Measurements from ENCODE around the gene TRIM9. TPM values are rescaled to one million over a fixed set of nuclear protein-coding genes. Genes with fewer than 3 reads are reported as not detected.
A peak's percentile ranks its signal among the peaks of the same experiment; 100 is the strongest.
"Not testable (repeated sequence)": the region's sequence is repeated elsewhere in the genome, so short reads cannot be mapped to it uniquely, and the experiment has no call there.

The TRIM9 gene
- total and polyA plus RNA-seq, 2 experiments from 2014 or later: 4.4 to 6.2 TPM

DNA sequence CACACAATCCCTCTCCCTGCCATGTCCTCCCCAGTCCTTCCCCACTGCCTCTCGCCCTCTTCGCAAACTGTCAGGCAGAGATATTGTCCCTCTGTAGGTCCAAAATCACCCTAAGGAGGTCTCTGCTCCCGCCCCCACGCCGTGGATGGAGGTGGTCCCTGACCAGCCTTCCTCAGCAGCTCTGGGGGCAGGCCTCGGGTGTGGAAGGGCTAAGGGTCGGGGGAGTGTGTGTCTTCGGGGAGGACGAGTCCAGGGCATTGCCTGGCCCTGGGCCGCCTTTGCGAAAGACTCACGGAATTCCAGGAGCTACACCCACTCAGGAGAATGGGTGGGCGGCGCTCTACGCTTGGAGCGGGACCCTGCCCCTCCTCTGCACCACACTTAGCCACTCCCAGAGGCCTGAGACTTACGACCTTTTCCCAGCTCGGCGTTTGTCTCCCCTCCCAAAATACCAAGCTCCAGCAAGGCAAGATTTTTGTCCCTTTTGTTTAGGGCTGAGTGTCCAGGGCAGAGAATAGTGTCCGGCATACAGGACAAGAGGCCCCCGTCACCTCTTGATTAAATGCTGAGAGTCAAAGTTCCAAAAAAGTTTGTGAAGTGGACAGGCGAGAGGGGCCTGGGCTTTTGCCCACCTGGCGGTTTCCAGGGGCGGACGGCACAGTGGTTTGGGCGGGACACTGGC is 151.5 kb downstream of the TRIM9 start:
- DNase-seq (ENCODE audit: low spot score) (peak; percentile 72), ATAC-seq (peak; percentile 66)
- H3K27ac Mint-ChIP-seq: no peak overlapping the region
- H3K4me1 ChIP-seq (ENCODE audit: insufficient read depth): peaks cover 11% of the 10 kb centered on the region
- peaks cover 9% of the 10 kb centered on the region for H3K27me3 Mint-ChIP-seq (ENCODE audit: insufficient read depth, low read depth, poor library complexity)
- peaks cover 8% of the 10 kb centered on the region; the same call in 1 of the 2 replicates for H3K27me3 ChIP-seq (ENCODE audit: insufficient read depth)
- peaks cover 6% of the 10 kb centered on the region for H3K79me2 ChIP-seq (replicated peaks; ENCODE audit: insufficient read depth)
- peak overlapping the region; percentile 100 for H2AFZ ChIP-seq
- H3K36me3 ChIP-seq (ENCODE audit: insufficient read depth): 0 out of 2 replicates have a peak, but pooled peaks cover 4% of the 10 kb centered on the region
- TF ChIP-seq ZNF462 (CRISPR knock-in tag; IDR thresholded peaks at IDR 0.05) (no peak), POLR2AphosphoS5 (IDR thresholded peaks at IDR 0.05; ENCODE audit: low read depth) (peak; percentile 42; the same call in 1 of the 2 replicates), ZNF331 (CRISPR knock-in tag; IDR thresholded peaks at IDR 0.05; ENCODE audit: low read depth) (no peak), CTCF (conservative IDR thresholded peaks at IDR 0.05; ENCODE audit: low read depth in 2 of 2) (0 out of 4 replicates have a peak, but pooled peaks of 1 of the 2 experiments have one; percentile 4), CREB1 (CRISPR knock-in tag; IDR thresholded peaks at IDR 0.05; ENCODE audit: low read depth) (no peak)
- H4K20me1 ChIP-seq (replicated peaks; ENCODE audit: insufficient read depth): no peaks in the 10 kb centered on the region
- no peak overlapping the region for H3K27ac ChIP-seq (ENCODE audit: low read depth)
- no peaks in the 10 kb centered on the region; the same call in 1 of the 2 replicates for H3K9me2 ChIP-seq (ENCODE audit: insufficient read depth)
- H3K4me3 ChIP-seq: peak overlapping the region; percentile 77
- peaks cover 8% of the 10 kb centered on the region for H3K4me1 Mint-ChIP-seq
- peak overlapping the region; percentile 92 for H3K4me3 Mint-ChIP-seq
- peaks cover 5% of the 10 kb centered on the region; the same call in 1 of the 2 replicates for H3F3A ChIP-seq (replicated peaks; ENCODE audit: low read depth)
- H3K36me3 Mint-ChIP-seq (ENCODE audit: low read depth): peaks cover 12% of the 10 kb centered on the region
- no peaks in the 10 kb centered on the region; the same call in 2 of the 3 replicates for H3K9me3 Mint-ChIP-seq
- peak overlapping the region; percentile 99 for H3K4me2 ChIP-seq

- peaks cover 11% of the 10 kb centered on the region for H3K4me1 ChIP-seq (ENCODE audit: insufficient read depth)
- not testable (repeated sequence) for H3K36me3 ChIP-seq (ENCODE audit: insufficient read depth); H3K4me3 ChIP-seq; H4K20me1 ChIP-seq (replicated peaks; ENCODE audit: insufficient read depth); H3K27ac Mint-ChIP-seq; H3K9me2 ChIP-seq (ENCODE audit: insufficient read depth); H3K27me3 ChIP-seq (ENCODE audit: insufficient read depth); H3K79me2 ChIP-seq (replicated peaks; ENCODE audit: insufficient read depth); H3K9me3 Mint-ChIP-seq; DNase-seq (ENCODE audit: low spot score); H3K4me2 ChIP-seq; H3K27ac ChIP-seq (ENCODE audit: low read depth); H3K27me3 Mint-ChIP-seq (ENCODE audit: insufficient read depth, low read depth, poor library complexity); H3F3A ChIP-seq (replicated peaks; ENCODE audit: low read depth); H3K4me1 Mint-ChIP-seq; ATAC-seq; H3K4me3 Mint-ChIP-seq; H2AFZ ChIP-seq
- peaks cover 12% of the 10 kb centered on the region for H3K36me3 Mint-ChIP-seq (ENCODE audit: low read depth)
Observed at GRCh38 chr14:50941638-50942037, 153.3 kb downstream of the TRIM9 start.
